ENCODE results near the gene CCDC27. TPM values are rescaled to one million over a fixed set of nuclear protein-coding genes. Genes with fewer than 3 reads are reported as not detected.

Gene CCDC27
- total RNA-seq, 1 experiment from 2014 or later, result 0.13 TPM

- no peak for TF ChIP-seq FOXJ3 (CRISPR knock-in tag; IDR thresholded peaks at IDR 0.05; ENCODE audit: borderline replicate concordance)
- no peak for TF ChIP-seq ZNF219 (CRISPR knock-in tag; IDR thresholded peaks at IDR 0.05; ENCODE audit: borderline replicate concordance)
- TF ChIP-seq JUN (CRISPR knock-in tag; IDR thresholded peaks at IDR 0.05), result no peak
These were observed 27.1 kb downstream of the CCDC27 start (continued) for GRCh38 chr1:3779265-3779911.

DNA sequence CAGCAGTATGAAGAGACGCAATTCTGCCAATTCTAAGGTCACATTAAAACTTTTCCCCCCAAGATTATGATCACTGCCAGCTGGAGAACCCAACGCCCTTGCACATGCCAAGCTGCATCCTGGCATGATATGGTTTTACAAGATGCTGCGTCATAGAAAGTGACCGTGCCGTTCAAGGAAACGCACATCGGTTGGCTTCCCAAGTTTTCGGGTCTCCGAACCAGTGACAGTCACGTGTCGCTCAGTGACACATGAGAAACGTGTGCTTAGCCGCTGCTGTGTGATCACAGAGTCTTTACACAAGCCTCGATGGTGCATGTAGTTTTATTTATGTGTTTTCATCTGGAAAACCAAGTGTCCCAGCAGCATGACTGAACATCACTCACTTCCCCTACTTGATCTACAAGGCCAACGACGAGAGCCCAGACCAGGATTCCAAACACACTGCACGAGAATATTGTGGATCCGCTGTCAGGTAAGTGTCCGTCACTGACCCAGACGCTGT is 27.7 kb downstream of the CCDC27 start:
- ATAC-seq (no peak), DNase-seq (ENCODE audit: low spot score) (no peak)
- H3K27me3 Mint-ChIP-seq (ENCODE audit: low read depth), result no peaks in the 10 kb centered on the region
- no peak overlapping the region for H3K27ac Mint-ChIP-seq
- no peaks in the 10 kb centered on the region for H3K9me3 Mint-ChIP-seq
- H3K36me3 Mint-ChIP-seq, result peaks cover 56% of the 10 kb centered on the region
- ChIA-PET CTCF (interaction anchor here (0.7 kb wide), 1 partner anchor 1968 kb away, joined by 4 read pairs; no protein-coding TSS in a partner anchor), POLR2A (no interaction called here)
- TF ChIP-seq SMAD3 (CRISPR knock-in tag; IDR thresholded peaks at IDR 0.05; ENCODE audit: borderline replicate concordance) (no peak), JUN (CRISPR knock-in tag; IDR thresholded peaks at IDR 0.05) (no peak), FOXP4 (CRISPR knock-in tag; IDR thresholded peaks at IDR 0.05) (no peak), ZNF671 (CRISPR knock-in tag; IDR thresholded peaks at IDR 0.05) (no peak), HMGXB4 (CRISPR knock-in tag; IDR thresholded peaks at IDR 0.05) (no peak), ZNF263 (CRISPR knock-in tag; IDR thresholded peaks at IDR 0.05; ENCODE audit: low read depth) (no peak), ELF4 (CRISPR knock-in tag; IDR thresholded peaks at IDR 0.05; ENCODE audit: low read depth) (no peak), E2F1 (CRISPR knock-in tag; IDR thresholded peaks at IDR 0.05) (no peak), FOXJ3 (CRISPR knock-in tag; IDR thresholded peaks at IDR 0.05; ENCODE audit: borderline replicate concordance) (no peak), ZNF121 (CRISPR knock-in tag; IDR thresholded peaks at IDR 0.05) (no peak)
- TF ChIP-seq, protein P1, sequence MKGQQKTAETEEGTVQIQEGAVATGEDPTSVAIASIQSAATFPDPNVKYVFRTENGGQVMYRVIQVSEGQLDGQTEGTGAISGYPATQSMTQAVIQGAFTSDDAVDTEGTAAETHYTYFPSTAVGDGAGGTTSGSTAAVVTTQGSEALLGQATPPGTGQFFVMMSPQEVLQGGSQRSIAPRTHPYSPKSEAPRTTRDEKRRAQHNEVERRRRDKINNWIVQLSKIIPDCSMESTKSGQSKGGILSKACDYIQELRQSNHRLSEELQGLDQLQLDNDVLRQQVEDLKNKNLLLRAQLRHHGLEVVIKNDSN (CRISPR knock-in tag; IDR thresholded peaks at IDR 0.05), result no peak
- TF ChIP-seq, protein P2, sequence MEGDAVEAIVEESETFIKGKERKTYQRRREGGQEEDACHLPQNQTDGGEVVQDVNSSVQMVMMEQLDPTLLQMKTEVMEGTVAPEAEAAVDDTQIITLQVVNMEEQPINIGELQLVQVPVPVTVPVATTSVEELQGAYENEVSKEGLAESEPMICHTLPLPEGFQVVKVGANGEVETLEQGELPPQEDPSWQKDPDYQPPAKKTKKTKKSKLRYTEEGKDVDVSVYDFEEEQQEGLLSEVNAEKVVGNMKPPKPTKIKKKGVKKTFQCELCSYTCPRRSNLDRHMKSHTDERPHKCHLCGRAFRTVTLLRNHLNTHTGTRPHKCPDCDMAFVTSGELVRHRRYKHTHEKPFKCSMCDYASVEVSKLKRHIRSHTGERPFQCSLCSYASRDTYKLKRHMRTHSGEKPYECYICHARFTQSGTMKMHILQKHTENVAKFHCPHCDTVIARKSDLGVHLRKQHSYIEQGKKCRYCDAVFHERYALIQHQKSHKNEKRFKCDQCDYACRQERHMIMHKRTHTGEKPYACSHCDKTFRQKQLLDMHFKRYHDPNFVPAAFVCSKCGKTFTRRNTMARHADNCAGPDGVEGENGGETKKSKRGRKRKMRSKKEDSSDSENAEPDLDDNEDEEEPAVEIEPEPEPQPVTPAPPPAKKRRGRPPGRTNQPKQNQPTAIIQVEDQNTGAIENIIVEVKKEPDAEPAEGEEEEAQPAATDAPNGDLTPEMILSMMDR (IDR thresholded peaks at IDR 0.05), result no peak
- no peak overlapping the region for H3K4me3 Mint-ChIP-seq
- H3K4me1 Mint-ChIP-seq, result peaks cover 10% of the 10 kb centered on the region

GRCh38 chr1:3780901-3781300 is 28.7 kb downstream of the CCDC27 start:
- no peaks in the 10 kb centered on the region for H3K27me3 Mint-ChIP-seq (ENCODE audit: low read depth)
- CTCF ChIA-PET, result interaction anchor here (0.6 to 0.7 kb wide), 2 partner anchors 30 to 1967 kb away, joined by 3 to 4 read pairs; no protein-coding TSS in a partner anchor
- H3K9me3 Mint-ChIP-seq, result no peaks in the 10 kb centered on the region
- peaks cover 65% of the 10 kb centered on the region for H3K36me3 Mint-ChIP-seq
- no peak overlapping the region for H3K4me3 Mint-ChIP-seq
- ATAC-seq, result no peak
- POLR2A ChIA-PET, result no interaction called here
- no peak overlapping the region for H3K27ac Mint-ChIP-seq
- no peak for DNase-seq (ENCODE audit: low spot score)
- H3K4me1 Mint-ChIP-seq, result peaks cover under 1% of the 10 kb centered on the region
- TF ChIP-seq ATF1 (CRISPR knock-in tag; IDR thresholded peaks at IDR 0.05) (no peak), CREM (CRISPR knock-in tag; IDR thresholded peaks at IDR 0.05) (no peak), MAX (CRISPR knock-in tag; IDR thresholded peaks at IDR 0.05) (no peak), ZBTB43 (CRISPR knock-in tag; IDR thresholded peaks at IDR 0.05) (no peak), RELA (CRISPR knock-in tag; IDR thresholded peaks at IDR 0.05; ENCODE audit: borderline replicate concordance) (no peak), ESRRA (CRISPR knock-in tag; IDR thresholded peaks at IDR 0.05; ENCODE audit: borderline replicate concordance) (no peak), FOXK1 (CRISPR knock-in tag; IDR thresholded peaks at IDR 0.05) (no peak)
- TF ChIP-seq, protein P3, sequence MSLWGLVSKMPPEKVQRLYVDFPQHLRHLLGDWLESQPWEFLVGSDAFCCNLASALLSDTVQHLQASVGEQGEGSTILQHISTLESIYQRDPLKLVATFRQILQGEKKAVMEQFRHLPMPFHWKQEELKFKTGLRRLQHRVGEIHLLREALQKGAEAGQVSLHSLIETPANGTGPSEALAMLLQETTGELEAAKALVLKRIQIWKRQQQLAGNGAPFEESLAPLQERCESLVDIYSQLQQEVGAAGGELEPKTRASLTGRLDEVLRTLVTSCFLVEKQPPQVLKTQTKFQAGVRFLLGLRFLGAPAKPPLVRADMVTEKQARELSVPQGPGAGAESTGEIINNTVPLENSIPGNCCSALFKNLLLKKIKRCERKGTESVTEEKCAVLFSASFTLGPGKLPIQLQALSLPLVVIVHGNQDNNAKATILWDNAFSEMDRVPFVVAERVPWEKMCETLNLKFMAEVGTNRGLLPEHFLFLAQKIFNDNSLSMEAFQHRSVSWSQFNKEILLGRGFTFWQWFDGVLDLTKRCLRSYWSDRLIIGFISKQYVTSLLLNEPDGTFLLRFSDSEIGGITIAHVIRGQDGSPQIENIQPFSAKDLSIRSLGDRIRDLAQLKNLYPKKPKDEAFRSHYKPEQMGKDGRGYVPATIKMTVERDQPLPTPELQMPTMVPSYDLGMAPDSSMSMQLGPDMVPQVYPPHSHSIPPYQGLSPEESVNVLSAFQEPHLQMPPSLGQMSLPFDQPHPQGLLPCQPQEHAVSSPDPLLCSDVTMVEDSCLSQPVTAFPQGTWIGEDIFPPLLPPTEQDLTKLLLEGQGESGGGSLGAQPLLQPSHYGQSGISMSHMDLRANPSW (CRISPR knock-in tag; conservative IDR thresholded peaks at IDR 0.05; ENCODE audit: low read depth), result no peak
